K562 (cell line): ENCODE measurements around the gene RGS14. TPM values are rescaled to one million over a fixed set of nuclear protein-coding genes. Genes with fewer than 3 reads are reported as not detected.

Experiments
- ADNP ChIP-seq: fragments of 200-800 bp; sonication (Bioruptor generic); IDR thresholded peaks from 2 replicates; pipeline ENCODE4 v1.6.1; 2016; ENCODE audit warnings: missing genetic modification characterization, missing compliant biosample characterization
- ASH1L ChIP-seq: fragments of 450-650 bp; IDR thresholded peaks from 2 replicates; pipeline ENCODE4 v1.6.1; 2018; ENCODE audit warnings: borderline replicate concordance, mild to moderate bottlenecking, low read depth; ENCODE audit not compliant: partially characterized antibody
- C11orf30 ChIP-seq: fragments of 450-650 bp; IDR thresholded peaks from 2 replicates; pipeline ENCODE4 v1.6.1; 2016; ENCODE audit warnings: low read depth, mild to moderate bottlenecking
- ELK1 ChIP-seq: sonication (generic); formaldehyde crosslinking; IDR thresholded peaks from 2 replicates; pipeline ENCODE4 v1.8.1; 2022; ENCODE audit warnings: missing genetic modification reagents
- ESRRA ChIP-seq: fragments of 450-650 bp; IDR thresholded peaks from 2 replicates; pipeline ENCODE4 v1.6.1; 2014; ENCODE audit warnings: low read depth, mild to moderate bottlenecking, moderate library complexity, borderline replicate concordance
- FOXP1 ChIP-seq: sonication (generic); formaldehyde crosslinking; IDR thresholded peaks from 2 replicates; pipeline ENCODE4 v1.8.0; 2022; ENCODE audit warnings: mild to moderate bottlenecking, missing genetic modification reagents
- MEF2D ChIP-seq: conservative IDR thresholded peaks from 2 replicates; pipeline ENCODE4 v1.6.1; 2016; ENCODE audit warnings: low read depth, missing genetic modification characterization, missing compliant biosample characterization
- NCOA1 ChIP-seq: fragments of 450-650 bp; IDR thresholded peaks from 2 replicates; pipeline ENCODE4 v1.6.1; 2016; ENCODE audit warnings: low read depth
- SUPT5H ChIP-seq: fragments of 450-650 bp; IDR thresholded peaks from 2 replicates; pipeline ENCODE4 v1.6.1; 2016
- ZNF41 ChIP-seq: fragments of 250-450 bp; sonication (Bioruptor Pico); conservative IDR thresholded peaks from 2 replicates; pipeline ENCODE4 v1.4.0; 2020; ENCODE audit warnings: mild to moderate bottlenecking
- ZNF512 ChIP-seq: IDR thresholded peaks from 2 replicates; pipeline ENCODE4 v1.6.1; 2016; ENCODE audit warnings: missing genetic modification characterization, missing compliant biosample characterization
- ZNF639 ChIP-seq, 2 experiments: fragments of 200-800 bp in 1 of 2; sonication (Bioruptor generic) in 1 of 2; sonication (generic) in 1 of 2; formaldehyde crosslinking in 1 of 2; IDR thresholded peaks in 1 of 2; conservative IDR thresholded peaks in 1 of 2; 2 replicates each; pipeline versions ENCODE4 v1.5.0 to v1.6.1; 2016 to 2020; ENCODE audit warnings: missing compliant biosample characterization in 1 of 2, missing genetic modification characterization in 1 of 2, missing genetic modification reagents in 1 of 2
- polyA plus RNA-seq, 8 experiments: library from polyadenylated mRNA; depleted of rRNA in 4 of 8; stranded (reverse) in 5 of 8; unstranded in 3 of 8; fragments of >200 nt; fragmentation: Nextera tagmentation in 2 of 8; fragmentation: Illumina TruSeq in 1 of 8; extraction: Ambion mirVana in 2 of 8; extraction: Trizol in 1 of 8; gene quantifications; 2 replicates each; pipeline versions ENCODE4 v1.2.1 to v1.2.3, GENCODE V29; 2011 to 2014; ENCODE audit warnings: inconsistent platforms in 1 of 8, missing spikeins in 1 of 8
- total RNA-seq, 7 experiments: library from RNA; depleted of rRNA in 6 of 7; stranded (reverse); fragments of >200 nt in 6 of 7; fragmentation: Illumina TruSeq in 2 of 7; extraction: Trizol in 2 of 7; gene quantifications; 2 replicates each; pipeline versions ENCODE4 v1.2.1 to v1.2.3, GENCODE V29; 2011 to 2021; ENCODE audit warnings: low replicate concordance in 1 of 7
- TF ChIP-seq, protein P1 (sequence below), 2 experiments: fragments of 450-650 bp; formaldehyde crosslinking in 1 of 2; IDR thresholded peaks; 2 replicates each; pipeline versions ENCODE4 v1.4.0 to v1.6.1; 2014 to 2020; ENCODE audit warnings: mild to moderate bottlenecking in 2 of 2, borderline replicate concordance in 1 of 2, low read depth in 1 of 2

Gene RGS14
- total and polyA plus RNA-seq, 9 of the 15 experiments (the other 6 are each of a cell fraction or from before 2014, with no cell fraction given) = 0.28 to 75.9 (median 34.5) TPM

- TF ChIP-seq ZNF512 = no peak
- TF ChIP-seq ESRRA = peak; percentile 73
- TF ChIP-seq ELK1 (CRISPR knock-in tag) = no peak
- TF ChIP-seq ZNF639 (CRISPR knock-in tag; conservative IDR thresholded peaks at IDR 0.05 in 1 of 2, IDR thresholded peaks at IDR 0.05 in 1 of 2) = 0 out of 4 replicates have a peak, but pooled peaks of 1 of the 2 experiments have one; percentile 65
- peak; percentile 96 for TF ChIP-seq ASH1L
- peak; percentile 100 for TF ChIP-seq C11orf30
- peak; percentile 99 for TF ChIP-seq NCOA1
- TF ChIP-seq FOXP1 = 0 out of 2 replicates have a peak, but pooled peaks have one; percentile 63
- TF ChIP-seq SUPT5H = peak; percentile 90
- peak; percentile 56; the same call in 1 of the 2 replicates for TF ChIP-seq ZNF41 (CRISPR knock-in tag)
- TF ChIP-seq, protein P1, sequence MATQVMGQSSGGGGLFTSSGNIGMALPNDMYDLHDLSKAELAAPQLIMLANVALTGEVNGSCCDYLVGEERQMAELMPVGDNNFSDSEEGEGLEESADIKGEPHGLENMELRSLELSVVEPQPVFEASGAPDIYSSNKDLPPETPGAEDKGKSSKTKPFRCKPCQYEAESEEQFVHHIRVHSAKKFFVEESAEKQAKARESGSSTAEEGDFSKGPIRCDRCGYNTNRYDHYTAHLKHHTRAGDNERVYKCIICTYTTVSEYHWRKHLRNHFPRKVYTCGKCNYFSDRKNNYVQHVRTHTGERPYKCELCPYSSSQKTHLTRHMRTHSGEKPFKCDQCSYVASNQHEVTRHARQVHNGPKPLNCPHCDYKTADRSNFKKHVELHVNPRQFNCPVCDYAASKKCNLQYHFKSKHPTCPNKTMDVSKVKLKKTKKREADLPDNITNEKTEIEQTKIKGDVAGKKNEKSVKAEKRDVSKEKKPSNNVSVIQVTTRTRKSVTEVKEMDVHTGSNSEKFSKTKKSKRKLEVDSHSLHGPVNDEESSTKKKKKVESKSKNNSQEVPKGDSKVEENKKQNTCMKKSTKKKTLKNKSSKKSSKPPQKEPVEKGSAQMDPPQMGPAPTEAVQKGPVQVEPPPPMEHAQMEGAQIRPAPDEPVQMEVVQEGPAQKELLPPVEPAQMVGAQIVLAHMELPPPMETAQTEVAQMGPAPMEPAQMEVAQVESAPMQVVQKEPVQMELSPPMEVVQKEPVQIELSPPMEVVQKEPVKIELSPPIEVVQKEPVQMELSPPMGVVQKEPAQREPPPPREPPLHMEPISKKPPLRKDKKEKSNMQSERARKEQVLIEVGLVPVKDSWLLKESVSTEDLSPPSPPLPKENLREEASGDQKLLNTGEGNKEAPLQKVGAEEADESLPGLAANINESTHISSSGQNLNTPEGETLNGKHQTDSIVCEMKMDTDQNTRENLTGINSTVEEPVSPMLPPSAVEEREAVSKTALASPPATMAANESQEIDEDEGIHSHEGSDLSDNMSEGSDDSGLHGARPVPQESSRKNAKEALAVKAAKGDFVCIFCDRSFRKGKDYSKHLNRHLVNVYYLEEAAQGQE (IDR thresholded peaks at IDR 0.05; ENCODE audit: borderline replicate concordance) = no peak
- TF ChIP-seq, protein P1 (CRISPR knock-in tag; IDR thresholded peaks at IDR 0.05; ENCODE audit: low read depth) = no peak
- TF ChIP-seq ADNP (tag) = no peak
- 0 out of 2 replicates have a peak, but pooled peaks have one; percentile 21 for TF ChIP-seq MEF2D
These were observed 6.1 kb upstream of the RGS14 start, which contains the start of gene LMAN2 (continued) for GRCh38 chr5:177351392-177352329.
